ENCODE results near the gene TEDC2.
"Not testable (repeated sequence)": the region's sequence is repeated elsewhere in the genome, so short reads cannot be mapped to it uniquely, and the experiment has no call there.

The TEDC2 gene

DNA sequence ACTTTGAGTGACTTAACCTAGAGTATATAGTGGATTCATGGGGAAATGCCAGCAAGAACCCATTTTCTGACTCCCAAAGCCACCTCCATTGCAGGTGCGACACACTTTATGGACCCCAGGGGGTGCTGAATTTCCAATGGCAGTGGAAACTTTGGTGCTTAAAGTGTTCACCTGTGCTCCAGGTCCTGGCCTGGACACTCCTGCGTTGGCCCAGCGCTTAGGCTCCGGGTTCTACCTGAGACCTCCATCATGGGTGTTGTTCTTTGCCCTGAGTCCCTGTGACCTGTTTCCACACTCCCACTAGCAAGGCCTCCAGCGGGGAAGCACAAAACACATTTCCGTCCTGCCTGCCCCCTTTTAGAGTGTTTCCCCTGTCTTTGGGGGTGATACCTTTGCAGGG is 27.6 kb upstream of the TEDC2 start:
- Mint-ChIP-seq H3K27me3 (no peaks in the 10 kb centered on the region), H3K4me1 (peaks cover 17% of the 10 kb centered on the region), H3K36me3 (peaks cover 3% of the 10 kb centered on the region), H3K27ac (no peak overlapping the region), H3K4me3 (no peak overlapping the region), H3K9me3 (no peaks in the 10 kb centered on the region)

DNA sequence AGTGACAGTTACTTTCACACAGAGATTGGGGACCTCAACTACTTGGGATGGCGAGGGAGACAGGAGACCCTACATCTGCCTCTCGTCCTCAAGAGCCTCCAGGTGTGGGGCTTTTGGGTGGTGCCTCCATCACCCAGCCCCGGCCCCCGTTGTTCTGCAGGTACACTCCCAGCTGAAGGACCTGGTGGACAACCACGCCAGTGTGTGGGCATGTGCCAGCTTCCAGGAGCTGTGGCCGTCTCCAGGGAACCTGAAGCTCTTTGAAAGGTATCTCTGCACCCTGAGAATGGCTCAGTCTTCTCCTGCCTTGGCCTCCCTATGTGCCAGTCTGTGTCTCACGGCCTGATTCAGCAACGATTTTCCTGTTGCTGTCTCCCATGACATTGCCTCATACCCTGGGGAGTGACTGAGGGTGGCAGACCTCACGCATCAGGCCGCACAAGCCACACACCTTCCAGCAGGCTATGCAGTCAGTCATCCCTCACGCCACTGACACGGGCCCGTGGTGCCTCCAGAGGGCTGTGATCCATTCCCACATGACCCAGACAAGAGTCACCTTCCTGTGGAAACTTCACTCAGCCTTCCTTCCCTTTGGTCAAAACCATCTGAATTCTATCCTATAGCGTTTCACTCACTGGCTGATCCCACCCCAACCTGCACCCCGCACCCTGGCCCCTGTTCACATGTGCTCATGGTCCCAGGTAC is 27.0 kb upstream of the TEDC2 start:
- Mint-ChIP-seq H3K27ac (no peak overlapping the region), H3K4me1 (peaks cover 17% of the 10 kb centered on the region), H3K36me3 (peaks cover 3% of the 10 kb centered on the region), H3K4me3 (no peak overlapping the region), H3K9me3 (no peaks in the 10 kb centered on the region), H3K27me3 (no peaks in the 10 kb centered on the region)

DNA sequence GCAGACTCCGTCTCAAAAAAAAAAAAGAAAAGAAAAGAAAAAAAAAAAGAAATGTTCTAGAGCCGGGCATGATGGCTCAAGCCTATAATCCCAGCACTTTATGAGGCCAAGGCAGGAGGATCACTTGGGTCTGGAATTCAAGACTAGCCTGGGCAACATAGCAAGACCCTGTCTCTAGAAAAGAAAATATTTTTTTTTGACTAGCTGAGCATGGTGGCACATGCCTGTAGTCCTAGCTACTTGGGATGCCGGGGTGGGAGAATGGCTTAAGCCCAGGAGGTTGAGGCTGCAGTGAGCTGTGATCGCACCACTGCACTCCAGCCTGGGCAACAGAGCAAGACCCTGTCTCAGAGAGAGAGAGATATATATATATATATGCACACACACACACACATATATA is 24.7 kb upstream of the TEDC2 start:
- peaks cover 15% of the 10 kb centered on the region for H3K4me1 Mint-ChIP-seq
- not testable (repeated sequence) for H3K9me3 Mint-ChIP-seq, H3K36me3 Mint-ChIP-seq, H3K4me3 Mint-ChIP-seq, H3K27ac Mint-ChIP-seq, H3K27me3 Mint-ChIP-seq

DNA sequence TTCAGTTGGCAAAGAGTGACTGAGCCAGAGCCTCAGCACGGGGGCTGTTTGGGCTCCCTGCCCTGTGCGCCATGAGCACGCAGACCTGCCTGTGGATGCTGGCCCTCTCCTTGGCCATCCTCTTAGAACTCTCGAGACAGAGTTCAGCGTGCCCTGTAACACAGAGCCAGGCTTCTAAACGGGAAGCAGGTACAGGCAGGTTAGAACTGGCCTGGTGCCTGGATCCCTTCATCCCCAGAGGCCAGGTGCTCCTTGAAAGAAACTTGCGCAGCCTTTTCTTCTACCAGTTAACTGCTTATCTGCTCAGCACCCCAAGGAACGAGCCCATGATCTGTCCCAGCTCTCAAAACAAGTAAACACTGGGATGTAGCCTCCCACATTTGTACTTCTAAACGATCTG is 23.8 kb upstream of the TEDC2 start:
- Mint-ChIP-seq H3K27me3 (no peaks in the 10 kb centered on the region), H3K27ac (no peak overlapping the region), H3K36me3 (peaks cover 3% of the 10 kb centered on the region), H3K9me3 (no peaks in the 10 kb centered on the region), H3K4me3 (no peak overlapping the region), H3K4me1 (peaks cover 8% of the 10 kb centered on the region)

DNA sequence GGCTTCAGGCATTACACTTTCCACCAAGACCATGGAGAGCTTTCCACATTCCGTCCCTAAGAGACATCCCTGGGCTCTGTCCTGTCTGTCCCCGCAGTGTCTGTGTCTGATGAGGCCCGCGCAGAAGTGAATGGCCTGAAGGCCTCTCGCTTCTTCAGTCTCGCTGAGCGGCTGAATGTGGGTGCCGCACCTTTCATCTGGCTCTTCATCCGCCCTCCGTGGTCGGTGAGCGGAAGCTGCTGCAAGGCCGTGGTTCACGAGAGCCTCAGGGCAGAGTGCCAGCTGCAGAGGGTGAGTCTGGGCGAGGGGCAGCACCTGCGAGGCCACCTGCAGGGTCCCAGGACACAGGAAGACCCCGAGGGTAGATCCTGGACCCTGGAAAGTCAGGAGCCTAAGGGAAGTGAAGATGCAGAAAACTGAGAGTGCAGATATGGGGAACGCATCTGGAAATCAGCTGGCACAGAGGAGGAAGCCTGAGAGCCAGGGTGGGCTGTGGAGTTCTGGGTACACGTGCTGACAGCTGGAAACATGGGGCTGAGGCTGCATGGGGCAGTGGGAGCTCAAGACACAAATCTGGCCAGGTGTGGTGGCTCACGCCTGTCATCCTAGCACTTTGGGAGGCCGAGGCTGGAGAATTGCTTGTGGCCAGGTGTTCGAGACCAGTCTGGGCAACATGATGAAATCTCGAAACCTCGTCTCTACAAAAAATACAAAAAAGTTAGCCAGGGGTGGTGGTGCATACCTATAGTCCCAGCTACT is 22.7 kb upstream of the TEDC2 start:
- Mint-ChIP-seq H3K27me3 (no peaks in the 10 kb centered on the region), H3K9me3 (no peaks in the 10 kb centered on the region), H3K4me1 (peaks cover 8% of the 10 kb centered on the region), H3K27ac (no peak overlapping the region), H3K36me3 (peaks cover 3% of the 10 kb centered on the region), H3K4me3 (no peak overlapping the region)

DNA sequence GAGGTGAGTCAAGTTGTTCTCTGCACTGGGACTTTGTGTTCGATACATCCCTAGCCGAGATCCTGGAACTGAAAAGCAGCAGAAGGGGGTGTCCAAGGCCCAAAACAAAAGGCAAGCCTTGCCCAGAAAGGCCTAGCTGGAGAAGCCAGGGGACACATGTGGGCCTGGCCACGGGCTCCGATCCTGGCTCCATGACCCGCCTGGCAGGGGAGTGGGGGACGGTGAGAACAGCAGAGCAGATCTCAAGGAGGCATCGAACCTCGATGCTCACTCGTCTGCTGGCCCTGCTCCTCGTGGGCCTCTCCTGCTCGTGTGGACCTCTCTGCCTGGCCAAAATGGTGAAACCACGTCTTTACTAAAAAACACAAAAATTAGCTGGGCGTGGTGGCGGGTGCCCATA is 21.8 kb upstream of the TEDC2 start:
- Mint-ChIP-seq H3K36me3 (peaks cover 3% of the 10 kb centered on the region), H3K27ac (no peak overlapping the region), H3K4me1 (peaks cover 8% of the 10 kb centered on the region), H3K9me3 (no peaks in the 10 kb centered on the region), H3K4me3 (no peak overlapping the region), H3K27me3 (no peaks in the 10 kb centered on the region)

DNA sequence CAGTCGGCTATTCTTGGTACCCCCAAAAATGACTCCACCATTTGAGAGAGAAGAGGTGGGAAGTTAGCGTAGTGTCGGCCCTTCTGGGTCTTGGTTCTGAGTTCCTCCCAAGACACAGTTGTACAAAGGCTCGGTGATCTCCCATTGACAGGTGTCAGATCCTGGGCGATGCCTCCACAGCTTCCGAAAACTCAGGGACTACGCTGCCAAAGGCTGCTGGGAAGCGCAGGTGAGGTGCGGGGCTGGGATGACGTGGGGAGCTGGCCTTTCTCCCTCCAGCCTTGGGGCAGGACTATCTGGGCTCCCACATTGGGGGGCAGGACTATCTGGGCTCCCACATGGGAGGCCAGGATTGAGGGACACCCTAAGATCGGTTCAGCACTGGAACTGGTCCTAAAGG is 20.3 kb upstream of the TEDC2 start:
- Mint-ChIP-seq H3K27me3 (no peaks in the 10 kb centered on the region), H3K4me1 (peaks cover 8% of the 10 kb centered on the region), H3K9me3 (no peaks in the 10 kb centered on the region), H3K4me3 (no peak overlapping the region), H3K36me3 (peaks cover 3% of the 10 kb centered on the region), H3K27ac (no peak overlapping the region)

DNA sequence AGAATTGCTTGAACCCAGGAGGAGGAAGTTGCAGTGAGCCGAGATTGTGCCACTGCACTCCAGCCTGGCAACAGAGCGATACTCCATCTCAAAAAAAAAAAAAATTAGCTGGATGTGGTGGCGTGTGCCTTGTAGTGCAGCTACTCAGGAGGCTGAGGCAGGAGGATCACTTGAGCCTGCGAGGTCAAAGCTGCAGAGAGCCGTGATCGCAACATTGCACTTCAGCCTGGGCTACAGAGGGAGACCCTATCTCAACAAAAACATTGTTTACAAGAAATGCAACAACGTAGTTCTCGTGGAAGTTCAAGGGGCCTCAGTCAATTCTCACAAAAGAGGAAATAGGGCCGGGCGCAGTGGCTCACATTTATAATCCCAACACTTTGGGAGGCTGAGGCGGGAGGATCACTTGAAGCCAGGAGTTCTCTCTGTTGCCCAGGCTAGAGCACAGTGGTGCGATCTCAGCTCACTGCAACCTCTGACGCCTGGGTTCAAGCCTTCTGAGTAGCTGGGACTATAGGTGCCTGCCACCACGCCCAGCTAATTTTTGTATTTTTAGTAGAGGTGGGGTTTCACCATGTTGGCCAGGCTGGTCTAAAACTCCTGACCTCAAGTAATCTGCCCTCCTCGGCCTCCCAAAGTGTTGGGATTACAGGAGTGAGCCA is 18.6 kb upstream of the TEDC2 start:
- not testable (repeated sequence) for H3K36me3 Mint-ChIP-seq, H3K27ac Mint-ChIP-seq

DNA sequence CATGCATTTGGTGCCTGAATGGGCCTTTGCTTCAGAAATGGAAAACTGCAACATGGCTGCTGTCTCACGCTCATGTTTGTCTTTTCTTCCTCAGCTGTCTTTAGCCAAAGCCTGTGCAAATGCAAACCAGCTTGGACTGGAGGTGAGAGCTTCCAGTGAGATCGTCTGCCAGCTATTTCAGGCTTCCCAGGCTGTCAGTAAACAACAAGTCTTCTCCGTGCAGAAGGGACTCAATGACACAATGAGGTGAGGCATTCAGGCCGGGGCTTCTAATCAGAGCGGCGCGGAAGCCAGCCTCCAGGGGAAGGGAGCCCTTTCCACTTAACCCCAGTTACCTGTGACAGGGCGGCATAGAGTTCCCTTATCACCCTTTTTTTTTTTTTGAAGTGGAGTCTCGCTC is 16.4 kb upstream of the TEDC2 start:
- no peaks in the 10 kb centered on the region for H3K27me3 Mint-ChIP-seq
- no peaks in the 10 kb centered on the region for H3K36me3 Mint-ChIP-seq
- no peaks in the 10 kb centered on the region for H3K9me3 Mint-ChIP-seq
- no peak overlapping the region for H3K27ac Mint-ChIP-seq
- no peak overlapping the region for H3K4me3 Mint-ChIP-seq
- peaks cover 8% of the 10 kb centered on the region for H3K4me1 Mint-ChIP-seq

More for the DNA sequence above, 18.6 kb upstream of the TEDC2 start:
- not testable (repeated sequence) for H3K27me3 Mint-ChIP-seq, H3K4me3 Mint-ChIP-seq, H3K4me1 Mint-ChIP-seq, H3K9me3 Mint-ChIP-seq

DNA sequence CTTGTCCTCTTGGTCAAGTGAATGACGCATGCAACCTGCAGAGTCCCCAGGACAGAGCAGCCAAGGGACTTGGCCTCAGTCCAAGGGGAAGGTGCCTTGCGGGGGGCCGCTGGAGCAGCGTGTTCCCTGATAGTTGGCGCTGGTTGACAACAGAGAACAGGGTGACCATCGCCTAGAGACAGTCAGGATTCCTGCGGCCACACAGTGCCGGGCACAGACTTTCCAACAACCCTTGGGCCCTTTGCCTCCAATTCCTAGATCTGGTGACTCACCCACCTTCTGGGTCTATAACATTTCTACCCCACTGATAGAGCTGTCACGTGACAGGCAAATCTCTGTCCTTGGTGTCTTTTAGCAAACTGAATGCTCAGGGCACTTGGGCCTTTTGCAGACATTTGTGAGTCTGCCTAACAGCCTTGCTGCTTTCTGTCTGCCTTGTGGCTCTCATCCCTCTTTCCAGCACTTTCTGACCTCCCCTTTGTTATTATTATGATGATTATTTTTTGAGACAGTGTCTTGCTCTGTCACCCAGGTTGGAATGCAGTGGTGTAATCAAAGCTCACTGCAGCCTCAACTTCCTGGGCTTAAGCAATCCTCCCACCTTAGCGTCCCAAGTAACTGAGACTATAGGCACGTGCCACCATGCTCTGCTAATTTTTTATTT is 11.9 kb upstream of the TEDC2 start:
- Mint-ChIP-seq H3K36me3 (no peaks in the 10 kb centered on the region), H3K4me1 (no peaks in the 10 kb centered on the region), H3K27ac (no peak overlapping the region), H3K9me3 (no peaks in the 10 kb centered on the region), H3K27me3 (no peaks in the 10 kb centered on the region), H3K4me3 (no peak overlapping the region)

DNA sequence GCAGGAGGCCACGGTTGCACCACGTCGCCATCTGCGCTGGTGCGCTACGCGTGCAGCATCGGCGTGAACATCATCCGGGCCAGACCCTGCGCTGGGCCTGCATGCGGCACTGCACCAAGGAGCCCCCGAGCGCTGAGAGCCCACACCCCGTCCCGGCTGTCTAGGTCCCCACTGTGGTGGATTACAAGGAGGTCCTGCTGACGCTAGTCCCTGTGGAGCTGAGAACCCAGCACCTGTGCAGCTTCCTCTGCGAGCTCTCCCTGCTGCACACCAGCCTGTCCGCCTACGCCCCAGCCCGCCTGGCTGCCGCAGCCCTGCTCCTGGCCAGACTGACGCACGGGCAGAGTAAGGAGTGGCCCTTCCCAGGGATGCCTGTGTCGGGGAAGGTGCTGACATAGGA is 10.8 kb upstream of the TEDC2 start:
- H3K36me3 Mint-ChIP-seq, result peaks cover 2% of the 10 kb centered on the region

DNA sequence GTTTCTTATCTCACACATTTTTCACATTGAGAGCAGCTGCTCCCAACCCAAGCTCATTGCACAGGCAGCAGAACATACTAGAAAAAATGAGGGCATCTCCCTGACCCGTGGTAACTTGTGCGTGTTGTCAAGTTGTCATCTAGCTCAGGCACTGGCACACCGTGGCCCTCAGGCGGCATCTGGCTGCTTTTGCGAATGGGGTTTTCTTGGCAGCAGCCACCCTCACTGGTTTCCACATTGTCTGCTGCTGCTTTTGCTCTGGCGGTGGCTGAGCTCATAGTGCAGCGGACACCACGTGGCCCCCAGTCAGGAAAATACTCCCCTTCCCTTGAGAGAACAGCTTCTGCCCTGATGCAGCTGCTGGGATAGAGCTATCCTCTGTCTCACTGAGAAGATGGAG is 9.4 kb upstream of the TEDC2 start:
- no peaks in the 10 kb centered on the region for H3K9me3 Mint-ChIP-seq
- no peaks in the 10 kb centered on the region for H3K27me3 Mint-ChIP-seq
- H3K27ac Mint-ChIP-seq, result no peak overlapping the region
- H3K36me3 Mint-ChIP-seq, result peaks cover 2% of the 10 kb centered on the region
- H3K4me3 Mint-ChIP-seq, result no peak overlapping the region
- no peaks in the 10 kb centered on the region for H3K4me1 Mint-ChIP-seq

More for the DNA sequence above, 10.8 kb upstream of the TEDC2 start:
- Mint-ChIP-seq H3K9me3 (no peaks in the 10 kb centered on the region), H3K4me1 (no peaks in the 10 kb centered on the region), H3K27ac (no peak overlapping the region), H3K27me3 (no peaks in the 10 kb centered on the region), H3K4me3 (no peak overlapping the region)

DNA sequence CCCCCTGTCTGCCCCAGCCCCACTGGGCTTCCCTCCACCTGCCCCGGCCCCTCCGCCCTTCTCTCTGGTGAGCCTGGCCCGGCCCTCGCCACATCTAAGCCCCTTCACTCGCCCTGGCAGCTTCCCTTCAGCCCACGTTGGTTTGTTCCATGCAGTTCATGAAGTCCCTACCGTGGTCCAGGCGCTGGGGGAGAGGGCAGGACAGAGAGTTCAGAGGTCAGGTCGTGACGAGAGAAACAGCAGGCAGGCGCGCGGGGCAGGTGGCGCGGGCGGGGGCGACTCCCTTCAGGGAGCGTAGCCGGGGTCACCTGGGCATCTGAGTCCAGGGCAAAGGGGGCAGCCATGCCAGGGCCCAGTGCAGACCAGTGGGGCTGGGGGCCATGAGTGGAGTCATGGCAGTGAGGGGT is 8.9 kb upstream of the TEDC2 start:
- Mint-ChIP-seq H3K27me3 (no peaks in the 10 kb centered on the region), H3K4me1 (no peaks in the 10 kb centered on the region), H3K9me3 (no peaks in the 10 kb centered on the region), H3K27ac (no peak overlapping the region), H3K36me3 (peaks cover 2% of the 10 kb centered on the region), H3K4me3 (no peak overlapping the region)

DNA sequence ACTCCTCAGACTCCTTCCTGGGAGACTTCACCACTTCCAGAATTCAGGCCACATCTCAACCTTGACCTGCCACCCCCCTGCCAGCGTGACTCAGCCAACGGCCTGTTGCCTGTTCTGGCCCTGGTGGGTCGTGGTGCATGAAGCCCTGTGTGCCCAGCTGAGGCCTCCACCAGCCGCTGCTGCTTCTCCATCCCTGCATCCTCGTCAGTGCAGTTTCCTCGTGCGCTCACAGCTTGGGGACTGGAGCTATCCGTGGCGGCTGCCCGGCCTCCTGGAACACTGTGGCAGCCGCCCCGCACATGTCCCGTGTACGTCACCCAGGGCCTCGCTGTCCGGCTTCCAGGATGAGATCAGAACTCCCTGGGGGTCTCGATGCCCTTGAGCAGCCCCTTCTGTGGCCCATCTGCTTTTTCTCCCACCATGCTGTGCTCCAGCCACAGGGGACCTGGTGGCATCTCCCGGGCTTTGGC is 8.0 kb upstream of the TEDC2 start:
- H3K36me3 Mint-ChIP-seq, result peaks cover 2% of the 10 kb centered on the region

DNA sequence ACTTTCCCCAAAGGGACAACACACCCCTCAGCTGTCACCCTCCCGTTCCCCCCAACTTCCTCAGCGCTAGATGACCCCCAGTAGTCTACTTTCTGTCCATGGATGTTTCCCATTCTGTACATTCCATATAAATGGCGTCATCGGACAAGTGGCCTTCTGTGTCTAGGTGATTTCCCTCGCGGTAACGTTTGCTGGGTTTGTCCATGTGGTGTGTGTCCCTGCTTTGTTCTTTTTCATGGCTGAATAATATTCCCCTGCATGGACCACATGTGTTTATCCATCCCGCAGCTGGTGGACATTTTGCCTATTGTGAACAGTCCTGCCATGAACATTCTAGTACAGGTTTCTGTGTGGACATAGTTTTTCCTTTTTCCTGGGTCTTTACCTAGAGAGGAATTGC is 7.3 kb upstream of the TEDC2 start:
- Mint-ChIP-seq H3K36me3 (peaks cover 2% of the 10 kb centered on the region), H3K27ac (no peak overlapping the region), H3K4me3 (no peak overlapping the region), H3K9me3 (no peaks in the 10 kb centered on the region), H3K4me1 (no peaks in the 10 kb centered on the region), H3K27me3 (no peaks in the 10 kb centered on the region)

More for the DNA sequence above, 8.0 kb upstream of the TEDC2 start:
- Mint-ChIP-seq H3K27me3 (no peaks in the 10 kb centered on the region), H3K9me3 (no peaks in the 10 kb centered on the region), H3K27ac (no peak overlapping the region), H3K4me3 (no peak overlapping the region), H3K4me1 (no peaks in the 10 kb centered on the region)

All from activated naive CD4-positive, alpha-beta T cell treated with anti-CD3 and anti-CD28 coated beads, Interleukin-2, amount 50 U/mL, for 24 hours (primary cell).